T-cell (primary cell): ENCODE measurements around the gene SLC49A4. TPM values are rescaled to one million over a fixed set of nuclear protein-coding genes. Genes with fewer than 3 reads are reported as not detected.
A peak's percentile ranks its signal among the peaks of the same experiment; 100 is the strongest.

Experiments used
- ATAC-seq, 4 experiments: fragments of 200-7000 bp in 3 of 4; fragments of 150-1000 bp in 1 of 4; cut with Tn5 transposase; replicated peaks in 1 of 4; 1 replicate in 3 of 4; 2 replicates in 1 of 4; pipeline ENCODE4 v1.10.0; 2021; ENCODE audit warnings: moderate library complexity in 3 of 4, mild to moderate bottlenecking in 2 of 4, moderate number of reproducible peaks in 1 of 4
- CTCF ChIA-PET, 2 donors: fragments of 300-600 bp; sonication (Branson Sonifier 250); formaldehyde crosslinking; loops; one replicate each; lab custom pipeline; 2022; ENCODE audit warnings: antibody characterized with exemption in 2 of 2; lab: Charles Lee
- POLR2A ChIA-PET, 2 donors: fragments of 300-600 bp; sonication (Branson Sonifier 250); formaldehyde crosslinking; loops; one replicate each; lab custom pipeline; 2022; ENCODE audit warnings: antibody characterized with exemption in 2 of 2; lab: Charles Lee
- DNase-seq, 35 experiments: peaks; one replicate each; pipeline versions ENCODE4 v3.0.0 to v3.0.0-alpha.2; 2013 to 2023
- H3K27ac ChIP-seq: one replicate; pipeline ENCODE4 v1.5.1; 2013; ENCODE audit warnings: low read length
- H3K27me3 ChIP-seq, 2 experiments: replicated peaks in 1 of 2; 1 replicate in 1 of 2; 2 replicates in 1 of 2; pipeline versions ENCODE4 v1.6.1 to v1.7.0; 2013; ENCODE audit warnings: low read length in 1 of 2, mixed read lengths in 1 of 2; ENCODE audit not compliant: control insufficient read depth in 2 of 2, insufficient read depth in 2 of 2; ENCODE audit errors: extremely low read depth in 1 of 2
- H3K36me3 ChIP-seq, 2 donors: 1 replicate in 1 of 2; 2 replicates in 1 of 2; pipeline versions ENCODE4 v1.6.1 to v1.7.0; 2013; ENCODE audit warnings: low read length in 1 of 2; ENCODE audit not compliant: control insufficient read depth in 2 of 2, insufficient read depth in 1 of 2; ENCODE audit errors: extremely low read depth in 1 of 2
- H3K4me1 ChIP-seq, 2 experiments: 1 replicate in 1 of 2; 2 replicates in 1 of 2; pipeline versions ENCODE4 v1.6.1 to v1.7.0; 2013; ENCODE audit warnings: low read length in 2 of 2, mixed read lengths in 1 of 2; ENCODE audit not compliant: insufficient read depth in 2 of 2, control insufficient read depth in 1 of 2; ENCODE audit errors: extremely low read depth in 1 of 2
- H3K4me3 ChIP-seq, 2 donors: 1 replicate in 1 of 2; 2 replicates in 1 of 2; pipeline versions ENCODE4 v1.5.1 to v1.7.0; 2013; ENCODE audit warnings: mild to moderate bottlenecking in 2 of 2, low read length in 1 of 2, moderate library complexity in 1 of 2; ENCODE audit not compliant: control insufficient read depth in 1 of 2; ENCODE audit errors: extremely low read depth in 1 of 2
- H3K9me3 ChIP-seq: 2 replicates; pipeline ENCODE4 v1.7.0; 2013
- H3K27ac Mint-ChIP-seq, 2 donors: one replicate each; pipeline ENCODE4 v1.8.0; 2020 to 2021; ENCODE audit warnings: mild to moderate bottlenecking in 2 of 2, mixed read lengths in 2 of 2
- H3K27me3 Mint-ChIP-seq, 2 donors: one replicate each; pipeline ENCODE4 v1.8.0; 2021 to 2022; ENCODE audit warnings: mixed read lengths in 2 of 2
- H3K36me3 Mint-ChIP-seq: one replicate; pipeline ENCODE4 v1.8.0; 2021; ENCODE audit warnings: mixed read lengths
- H3K4me1 Mint-ChIP-seq, 3 donors: one replicate each; pipeline ENCODE4 v1.8.0; 2020 to 2022; ENCODE audit warnings: mixed read lengths in 3 of 3, mild to moderate bottlenecking in 1 of 3
- H3K4me3 Mint-ChIP-seq, 3 donors: one replicate each; pipeline ENCODE4 v1.8.0; 2020 to 2022; ENCODE audit warnings: mild to moderate bottlenecking in 3 of 3, mixed read lengths in 3 of 3, moderate library complexity in 3 of 3
- H3K9me3 Mint-ChIP-seq, 3 donors: one replicate each; pipeline ENCODE4 v1.8.0; 2020 to 2022; ENCODE audit warnings: mixed read lengths in 3 of 3
- WGBS: methylation state at CpG from one replicate; pipeline ENCODE4 v1.1.5; 2013; ENCODE audit warnings: missing lambda C conversion rate; ENCODE audit not compliant: insufficient coverage; 5-methylcytosine and 5-hydroxymethylcytosine counted together
- total RNA-seq, 35 experiments: library from RNA in 6 of 35; stranded (reverse) in 6 of 35; fragments of 120-200 nt in 1 of 35; gene quantifications; one replicate each; pipeline versions ENCODE4 v1.2.1 to v1.2.4 and lab custom pipeline; 2013 to 2026

Gene SLC49A4
- total RNA-seq, 5 donors from 2014 or later (not counting 1 experiment from before 2014, with no cell fraction given) = 6.6 to 8.3 (median 7.6) TPM

GRCh38 chr3:122858373-122858772 lies 63.5 kb downstream of the SLC49A4 start:
- H3K4me3 ChIP-seq = no peak overlapping the region
- Mint-ChIP-seq H3K4me1 (no peaks in the 10 kb centered on the region), H3K4me3 (no peak overlapping the region), H3K27me3 (no peaks in the 10 kb centered on the region), H3K9me3 (no peaks in the 10 kb centered on the region), H3K27ac (no peak overlapping the region), H3K36me3 (peaks cover 39% of the 10 kb centered on the region)
- DNase-seq (peak in 1 of 35 experiments; percentile 6), ATAC-seq (no peak)
- no peaks in the 10 kb centered on the region for H3K4me1 ChIP-seq
- H3K36me3 ChIP-seq = peaks cover 0 to 4% of the 10 kb centered on the region in 2 donors
- H3K27me3 ChIP-seq = no peaks in the 10 kb centered on the region
- POLR2A ChIA-PET = no interaction called here
- WGBS = no CpG with 5 or more reads among the region's 1 CpG
- CTCF ChIA-PET = no interaction called here
- no peak overlapping the region for H3K27ac ChIP-seq
- no peaks in the 10 kb centered on the region for H3K9me3 ChIP-seq

DNA sequence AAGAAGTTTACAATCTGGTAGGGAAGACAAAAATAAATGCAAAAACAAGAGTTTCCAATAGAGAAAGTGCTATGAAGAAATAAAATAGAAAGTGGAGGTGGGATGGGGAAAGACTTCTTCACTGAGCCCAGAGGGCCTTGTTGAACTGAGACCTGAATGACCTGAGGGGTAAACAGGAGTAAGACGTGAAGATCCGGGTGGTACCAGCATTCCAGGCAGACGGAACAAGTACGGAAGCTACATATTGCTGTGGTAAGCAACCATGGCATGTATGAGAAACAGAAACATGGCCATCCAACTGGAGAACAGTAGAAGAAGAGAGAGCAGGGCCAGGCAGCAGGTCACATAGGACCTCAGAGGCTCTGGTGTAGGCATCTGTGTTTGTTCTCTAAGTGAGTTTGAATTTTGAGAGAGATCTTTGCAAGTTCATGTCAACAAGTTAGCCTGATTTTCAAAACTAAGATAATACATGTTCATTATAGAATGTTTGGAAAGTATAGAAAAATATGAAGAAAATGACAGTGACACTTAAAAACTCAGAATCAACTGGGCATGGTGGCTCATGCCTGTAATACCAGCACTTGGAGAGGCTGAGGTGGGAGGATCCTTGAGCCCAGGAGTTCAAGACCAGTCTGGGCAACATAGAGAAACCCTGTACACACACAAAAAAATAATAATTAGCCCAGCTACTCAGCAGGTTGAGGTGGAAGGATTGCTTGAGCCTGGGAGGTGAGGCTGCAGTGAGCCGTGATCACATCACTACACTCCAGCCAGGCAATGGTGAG lies 64.3 kb downstream of the SLC49A4 start:
- WGBS = 100% methylated on average over 4 of the region's 5 CpGs
- Histone ChIP-seq H3K4me3 (no peak overlapping the region), H3K27ac (no peak overlapping the region), H3K9me3 (no peaks in the 10 kb centered on the region), H3K4me1 (no peaks in the 10 kb centered on the region), H3K27me3 (no peaks in the 10 kb centered on the region), H3K36me3 (peaks cover 0 to 4% of the 10 kb centered on the region in 2 donors)
- ChIA-PET CTCF (no interaction called here), POLR2A (no interaction called here)
- Mint-ChIP-seq H3K4me1 (no peaks in the 10 kb centered on the region), H3K4me3 (no peak overlapping the region), H3K36me3 (peaks cover 34% of the 10 kb centered on the region), H3K9me3 (no peaks in the 10 kb centered on the region), H3K27ac (no peak overlapping the region), H3K27me3 (no peaks in the 10 kb centered on the region)
- ATAC-seq = no peak
- DNase-seq = no peak

DNA sequence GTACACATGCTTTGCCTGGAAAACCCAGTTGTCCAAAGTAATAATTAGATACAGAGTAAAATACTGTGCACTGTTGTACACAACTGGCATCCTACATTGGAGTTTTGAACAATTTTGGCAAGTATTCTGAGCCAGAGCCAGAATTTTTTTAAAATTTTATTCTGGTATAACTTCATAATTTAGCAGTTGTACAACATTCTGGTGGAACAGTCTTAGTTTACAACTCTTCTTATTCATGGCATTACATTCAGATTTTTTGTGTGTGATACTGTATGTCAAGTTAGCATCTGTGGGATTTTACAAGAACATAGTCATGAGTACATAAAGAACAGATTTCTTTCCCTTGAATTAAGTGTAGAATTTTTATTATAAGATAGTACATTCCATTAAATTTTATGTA lies 67.5 kb downstream of the SLC49A4 start:
- Mint-ChIP-seq H3K4me1 (no peaks in the 10 kb centered on the region), H3K4me3 (no peak overlapping the region), H3K9me3 (no peaks in the 10 kb centered on the region), H3K27ac (no peak overlapping the region), H3K27me3 (no peaks in the 10 kb centered on the region), H3K36me3 (peaks cover 39% of the 10 kb centered on the region)
- no peaks in the 10 kb centered on the region for H3K4me1 ChIP-seq
- DNase-seq (no peak), ATAC-seq (no peak)
- H3K27ac ChIP-seq = no peak overlapping the region
- H3K4me3 ChIP-seq = no peak overlapping the region
- H3K27me3 ChIP-seq = no peaks in the 10 kb centered on the region
- ChIA-PET CTCF (no interaction called here), POLR2A (interaction anchor here in 1 of 2 donors (0.6 kb wide), 1 partner anchor 1430 kb away, joined by 3 read pairs; no protein-coding TSS in a partner anchor)
- no peaks in the 10 kb centered on the region for H3K9me3 ChIP-seq
- H3K36me3 ChIP-seq = peaks cover 2 to 3% of the 10 kb centered on the region in 2 donors

GRCh38 chr3:122864498-122864897 lies 69.6 kb downstream of the SLC49A4 start:
- ATAC-seq (no peak), DNase-seq (no peak)
- Mint-ChIP-seq H3K4me1 (no peaks in the 10 kb centered on the region), H3K36me3 (peaks cover 32% of the 10 kb centered on the region), H3K27ac (no peak overlapping the region), H3K9me3 (no peaks in the 10 kb centered on the region), H3K4me3 (no peak overlapping the region), H3K27me3 (no peaks in the 10 kb centered on the region)
- ChIA-PET POLR2A (no interaction called here), CTCF (no interaction called here)
- Histone ChIP-seq H3K4me1 (no peaks in the 10 kb centered on the region), H3K4me3 (no peak overlapping the region), H3K9me3 (no peaks in the 10 kb centered on the region), H3K36me3 (peaks cover 2 to 3% of the 10 kb centered on the region in 2 donors), H3K27me3 (no peaks in the 10 kb centered on the region), H3K27ac (no peak overlapping the region)

DNA sequence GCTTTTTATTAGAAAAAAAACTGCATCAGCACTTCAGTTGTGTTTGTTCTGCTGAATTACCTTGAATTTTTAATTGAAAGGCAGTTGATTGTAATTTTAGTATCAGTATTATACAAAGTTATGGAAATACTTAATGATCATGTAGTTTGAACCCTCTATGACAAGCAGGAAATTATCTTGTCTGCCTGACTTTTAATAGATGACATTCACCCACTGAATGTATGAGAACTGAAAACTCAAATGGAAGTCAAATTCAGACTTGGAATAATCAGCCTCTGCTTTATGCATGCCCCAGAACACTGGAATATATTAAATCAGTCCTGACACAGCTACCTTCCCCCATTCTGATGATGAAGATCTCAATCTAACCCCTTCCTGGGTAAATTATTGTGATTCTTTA lies 73.5 kb downstream of the SLC49A4 start:
- H3K27me3 Mint-ChIP-seq = no peaks in the 10 kb centered on the region
- ChIA-PET CTCF (interaction anchor here in 1 of 2 donors (0.8 kb wide), 1 partner anchor 144 kb away, joined by 3 read pairs; no protein-coding TSS in a partner anchor), POLR2A (no interaction called here)
- Histone ChIP-seq H3K27ac (no peak overlapping the region), H3K36me3 (peaks cover 2 to 10% of the 10 kb centered on the region in 2 donors), H3K4me1 (no peaks in the 10 kb centered on the region), H3K27me3 (no peaks in the 10 kb centered on the region), H3K4me3 (no peak overlapping the region), H3K9me3 (no peaks in the 10 kb centered on the region)
- H3K4me1 Mint-ChIP-seq = no peaks in the 10 kb centered on the region
- no peak overlapping the region for H3K27ac Mint-ChIP-seq
- H3K4me3 Mint-ChIP-seq = no peak overlapping the region
- ATAC-seq (no peak), DNase-seq (no peak)
- peaks cover 39% of the 10 kb centered on the region for H3K36me3 Mint-ChIP-seq
- H3K9me3 Mint-ChIP-seq = no peaks in the 10 kb centered on the region

GRCh38 chr3:122873741-122874515 lies 79.1 kb downstream of the SLC49A4 start:
- Histone ChIP-seq H3K9me3 (no peaks in the 10 kb centered on the region), H3K4me1 (peaks cover 0 to 7% of the 10 kb centered on the region in 2 experiments), H3K27me3 (no peaks in the 10 kb centered on the region), H3K4me3 (no peak overlapping the region), H3K27ac (no peak overlapping the region), H3K36me3 (peaks cover 0 to 16% of the 10 kb centered on the region in 2 donors)
- peaks cover 39% of the 10 kb centered on the region for H3K36me3 Mint-ChIP-seq
- ATAC-seq (no peak), DNase-seq (no peak)
- H3K9me3 Mint-ChIP-seq = no peaks in the 10 kb centered on the region
- no peak overlapping the region for H3K27ac Mint-ChIP-seq
- no peaks in the 10 kb centered on the region for H3K27me3 Mint-ChIP-seq
- H3K4me1 Mint-ChIP-seq = peaks cover 15 to 19% (median 18%) of the 10 kb centered on the region in 3 donors
- POLR2A ChIA-PET = interaction anchor here in 1 of 2 donors (0.6 kb wide), 1 partner anchor 9 kb away, joined by 3 read pairs; no protein-coding TSS in a partner anchor
- CTCF ChIA-PET = no interaction called here
- no peak overlapping the region for H3K4me3 Mint-ChIP-seq
- 100% methylated on average over 3 of the region's 9 CpGs for WGBS
